NOMO-1 treated with dmso at 0.1 percent for 144 hours (cell line): ENCODE data around the gene PRIMA1.
"Not testable (repeated sequence)": the region's sequence is repeated elsewhere in the genome, so short reads cannot be mapped to it uniquely, and the experiment has no call there.

ENCODE experiments used
- DNase-seq: peaks from one replicate; lab custom pipeline; 2025; ENCODE audit not compliant: unreplicated experiment; lab: John Stamatoyannopoulos, UW

The PRIMA1 gene

DNA sequence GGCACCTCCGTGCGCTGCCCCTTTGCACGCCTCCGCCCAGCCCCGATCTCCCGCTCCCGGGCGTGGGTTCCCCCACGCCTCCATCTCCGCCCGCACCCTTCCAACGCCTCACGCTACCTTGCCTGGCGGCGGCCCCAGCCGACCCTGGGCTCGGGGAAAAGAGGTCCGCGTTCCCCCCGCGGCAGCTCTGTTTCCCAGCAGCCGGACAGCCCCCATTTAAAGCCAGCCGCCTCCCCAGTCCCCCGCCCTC is at the start of gene PRIMA1:
PRIMA1 (minus strand) TSS at position 193 of the 250 bp plus-strand sequence. CDS start 767 bp downstream, outside the sequence.
- no peak for DNase-seq

- no peak for DNase-seq
Observed at GRCh38 chr14:93834699-93835371, 46.5 kb upstream of the PRIMA1 start.

GRCh38 chr14:93832665-93833064 is 44.4 kb upstream of the PRIMA1 start:
- DNase-seq: no peak

DNA sequence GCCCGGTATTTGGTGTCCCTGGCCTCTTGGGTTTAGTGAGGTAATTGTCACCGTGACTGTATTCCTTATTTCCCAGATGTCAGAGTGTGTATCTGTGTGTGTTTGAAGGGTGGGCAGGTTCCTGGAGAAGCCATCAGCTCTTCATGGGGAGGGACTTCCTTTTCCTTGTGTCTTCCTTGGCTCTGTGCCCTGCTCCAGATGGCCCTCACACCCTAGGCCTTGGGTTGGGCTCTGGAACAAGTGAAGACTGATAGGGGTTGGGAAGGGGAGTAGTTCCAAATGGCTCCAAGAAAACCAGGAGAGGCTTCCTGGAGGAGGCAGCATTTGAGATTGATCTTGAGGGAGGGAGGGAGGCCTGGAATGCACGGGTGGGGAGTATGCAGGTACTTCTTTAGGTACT is 43.8 kb upstream of the PRIMA1 start:
- no peak for DNase-seq

- no peak for DNase-seq
Observed at GRCh38 chr14:93830753-93831461, 42.6 kb upstream of the PRIMA1 start.

DNA sequence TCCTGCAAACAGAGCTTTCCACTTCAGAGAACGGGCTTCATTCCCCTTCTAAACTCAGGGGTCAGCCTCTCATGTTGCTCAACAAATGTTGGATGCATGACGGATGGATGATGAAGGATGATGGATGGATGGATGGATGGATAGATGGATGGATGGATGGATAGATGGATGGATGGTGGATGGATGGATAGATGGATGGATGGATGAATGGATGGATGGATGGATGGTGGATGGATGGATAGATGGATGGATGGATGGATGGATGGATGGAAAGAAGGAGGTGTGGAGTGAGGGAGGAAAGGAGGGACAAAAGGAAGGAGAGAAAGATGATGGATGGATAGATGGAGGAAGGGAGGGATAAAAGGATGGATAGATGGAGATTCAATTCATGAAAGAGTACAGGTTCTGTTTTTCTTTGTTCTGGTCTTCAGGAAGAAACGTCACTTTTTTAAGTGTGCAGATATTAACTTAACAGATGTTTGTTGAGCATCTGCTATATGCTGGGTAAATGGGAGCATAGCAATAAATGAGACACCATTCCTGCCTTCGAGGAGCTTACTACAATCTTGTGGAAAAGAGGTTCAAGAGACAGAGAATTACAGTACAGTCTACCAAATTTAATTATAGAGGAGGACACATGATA is 41.7 kb upstream of the PRIMA1 start:
- no peak for DNase-seq

- no peak for DNase-seq
Observed at GRCh38 chr14:93825235-93825553, 36.9 kb upstream of the PRIMA1 start.

DNA sequence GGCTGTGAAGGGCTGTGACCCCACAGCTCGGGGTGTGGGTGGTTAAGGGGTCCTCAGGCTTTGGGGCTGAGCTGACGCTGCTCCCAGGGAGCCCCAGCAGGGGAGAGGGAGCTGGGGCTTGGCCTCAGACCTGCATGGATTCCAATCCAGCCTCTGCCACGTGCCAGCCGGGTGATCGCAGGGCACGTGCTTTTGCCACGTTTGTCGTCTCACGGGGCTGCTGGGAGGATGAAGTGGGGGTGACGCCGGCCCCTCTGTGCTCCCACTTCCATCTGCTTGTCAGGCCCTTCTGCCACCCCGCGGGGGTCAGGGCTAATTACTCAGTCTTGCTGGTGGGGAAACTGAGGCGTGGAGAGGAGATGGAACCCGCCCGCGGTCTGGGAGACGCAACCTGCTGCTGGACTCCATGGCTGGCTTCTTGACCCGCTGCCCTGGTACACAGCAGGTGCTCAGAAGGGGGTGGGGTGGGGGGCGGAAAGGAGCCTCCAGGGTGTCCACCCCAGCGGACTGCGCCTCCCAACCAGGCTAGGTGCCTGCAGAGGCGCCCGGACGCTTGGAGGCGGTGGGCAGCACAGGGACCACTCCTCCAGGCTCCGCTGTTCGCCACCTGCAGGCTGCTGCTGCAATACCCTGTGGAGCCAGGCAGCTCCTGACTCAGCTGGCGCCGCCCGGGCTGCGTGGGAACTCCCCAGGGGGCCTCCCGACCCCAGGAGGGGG is 36.4 kb upstream of the PRIMA1 start:
- DNase-seq: no peak

DNA sequence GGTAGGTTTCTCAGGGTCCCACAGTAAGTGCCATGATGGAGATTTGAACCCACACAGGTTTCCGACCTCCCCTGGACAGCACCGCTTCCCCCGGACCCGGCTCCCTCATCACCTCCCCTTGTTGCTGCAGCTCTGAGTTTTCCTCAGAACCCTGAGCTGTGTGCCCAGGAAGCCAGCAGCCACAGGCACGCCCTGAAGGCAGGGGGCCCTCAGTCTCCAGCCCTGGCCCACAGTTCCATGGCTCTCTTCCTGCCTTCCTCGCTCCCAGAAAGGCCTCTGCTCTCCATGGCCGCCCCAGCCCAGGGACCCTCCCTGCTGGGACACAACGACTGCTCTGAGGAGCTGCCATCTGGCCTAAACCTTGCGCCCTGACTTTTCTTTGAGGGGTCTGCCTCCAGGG is 35.8 kb upstream of the PRIMA1 start:
- no peak for DNase-seq

DNA sequence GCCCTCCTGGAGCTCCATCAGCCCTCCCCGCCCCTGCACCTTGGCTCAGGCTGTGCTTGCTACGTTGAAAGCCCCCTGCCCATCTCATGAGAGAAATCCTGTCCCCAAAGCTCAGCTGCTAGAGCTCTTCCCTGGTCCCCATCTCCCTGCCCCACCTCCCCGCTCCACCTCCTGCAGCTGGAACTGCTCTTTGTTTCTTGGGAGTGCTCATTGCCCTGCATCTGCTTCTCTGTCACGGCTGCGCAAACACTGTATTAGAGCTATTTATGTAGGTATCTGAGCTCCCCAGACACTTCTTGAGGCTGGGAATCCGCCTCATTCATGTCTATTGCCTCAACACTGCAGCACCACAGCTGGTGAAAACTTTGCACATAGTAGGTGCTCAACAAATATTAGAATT is 32.8 kb upstream of the PRIMA1 start:
- DNase-seq: no peak

GRCh38 chr14:93818857-93819256 is 30.6 kb upstream of the PRIMA1 start:
- no peak for DNase-seq

- no peak for DNase-seq
Observed at GRCh38 chr14:93811676-93812075, 23.4 kb upstream of the PRIMA1 start.

GRCh38 chr14:93811020-93811419 is 22.7 kb upstream of the PRIMA1 start:
- no peak for DNase-seq

DNA sequence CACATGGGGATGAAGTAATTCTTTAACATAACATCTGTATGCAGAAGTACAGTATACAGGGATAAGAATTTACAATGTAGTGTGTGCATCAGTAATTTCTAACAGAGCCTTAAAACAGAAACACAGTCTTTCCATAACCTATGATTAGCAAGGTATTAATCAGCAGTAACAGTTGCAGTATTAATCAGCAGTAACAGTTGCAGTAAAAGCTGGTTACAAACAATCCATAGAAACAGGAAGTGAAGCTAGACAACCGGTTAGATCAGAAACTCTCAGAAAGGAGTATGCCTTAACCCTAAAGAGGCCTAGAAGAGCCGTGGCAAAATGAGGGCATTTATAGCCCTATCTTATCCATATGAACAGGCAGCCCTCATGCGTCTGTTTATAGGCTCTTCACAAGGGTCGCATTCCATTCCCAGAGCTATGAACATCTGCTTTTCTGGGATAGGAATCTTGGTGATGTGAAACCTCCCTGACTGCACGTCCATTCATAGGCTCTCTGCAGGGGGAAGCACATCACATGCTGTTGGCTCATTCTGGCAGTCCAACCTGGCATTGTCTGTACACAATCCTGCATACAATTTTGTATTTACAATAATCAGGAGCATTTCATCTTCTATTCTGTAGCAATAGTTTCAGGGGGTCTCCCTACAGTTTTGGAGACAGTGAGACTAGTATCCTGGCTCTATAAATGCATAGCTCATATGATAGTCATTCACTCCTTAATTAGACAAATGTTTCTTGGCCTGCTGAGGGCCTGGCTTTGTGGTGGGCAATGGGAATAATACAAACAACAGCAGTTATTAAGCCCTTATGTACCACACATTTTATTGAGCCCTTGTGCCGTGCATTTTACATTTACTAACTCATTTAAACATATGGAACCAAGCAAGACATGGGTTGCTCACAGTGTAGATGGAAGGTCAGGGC is 21.5 kb upstream of the PRIMA1 start:
- DNase-seq: not testable (repeated sequence)

DNA sequence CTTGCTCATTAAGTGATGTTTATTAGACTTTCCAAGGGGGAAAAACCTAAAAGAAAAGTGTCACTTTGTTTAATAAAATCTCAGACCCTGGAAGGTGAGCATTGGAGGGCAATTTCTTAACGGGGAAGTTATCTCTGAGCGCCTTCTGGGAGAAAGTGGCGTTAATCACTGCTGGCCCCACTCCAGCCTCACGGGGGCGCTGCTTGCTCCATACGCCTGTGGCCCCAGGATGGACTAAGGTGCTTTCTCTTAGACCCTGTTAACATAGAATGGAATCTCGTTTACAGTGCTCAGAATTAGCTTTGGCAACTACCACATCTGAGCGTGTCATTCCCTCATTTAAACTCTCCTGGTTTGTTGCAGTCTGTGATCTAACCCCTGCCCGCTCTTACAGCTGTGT is 16.4 kb upstream of the PRIMA1 start:
- DNase-seq: no peak

GRCh38 chr14:93803408-93804318 is 15.4 kb upstream of the PRIMA1 start:
- DNase-seq: no peak

GRCh38 chr14:93799989-93800921 is 12.0 kb upstream of the PRIMA1 start:
- DNase-seq: no peak

DNA sequence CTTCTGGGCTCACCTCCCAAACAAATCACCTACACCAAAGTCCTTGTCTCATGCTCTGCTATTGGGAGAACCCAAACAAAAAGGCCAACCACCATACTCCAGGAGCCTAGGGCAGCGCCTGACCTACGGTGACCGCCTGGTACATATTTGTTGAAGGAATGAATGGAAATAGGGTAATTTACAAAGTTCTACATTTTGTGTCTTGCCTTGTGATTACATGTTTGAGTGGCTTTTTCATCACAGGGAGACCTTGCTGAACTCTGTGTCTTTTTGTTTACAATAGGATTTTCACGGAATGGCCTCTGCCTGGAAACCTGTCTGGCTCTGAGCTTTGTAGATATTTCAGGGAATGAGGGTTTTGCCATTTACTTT is 11.3 kb upstream of the PRIMA1 start:
- DNase-seq: no peak

GRCh38 chr14:93797536-93797935 is 9.3 kb upstream of the PRIMA1 start:
- DNase-seq: no peak
